ENCODE data around the gene APOL3.
"Not testable (repeated sequence)": the region's sequence is repeated elsewhere in the genome, so short reads cannot be mapped to it uniquely, and the experiment has no call there.

The APOL3 gene

GRCh38 chr22:36156515-36157419, 3.8 kb downstream of the APOL3 start:
- peak; percentile 57 to 70 for DNase-seq

GRCh38 chr22:36156119-36156514, 4.4 kb downstream of the APOL3 start:
- no peak for DNase-seq

- DNase-seq, result no peak
These were observed 4.9 kb downstream of the APOL3 start for GRCh38 chr22:36155702-36156101.

- no peak for DNase-seq
These were observed 6.1 kb downstream of the APOL3 start for GRCh38 chr22:36154423-36154945.

- DNase-seq, result no peak
These were observed 6.8 kb downstream of the APOL3 start for GRCh38 chr22:36153501-36154422.

GRCh38 chr22:36152821-36153220, 7.7 kb downstream of the APOL3 start:
- not testable (repeated sequence) for DNase-seq

- DNase-seq, result no peak
These were observed 8.5 kb downstream of the APOL3 start for GRCh38 chr22:36152088-36152487.

- no peak for DNase-seq
These were observed 9.5 kb downstream of the APOL3 start for GRCh38 chr22:36151006-36151595.

GRCh38 chr22:36149441-36149840, 11.1 kb downstream of the APOL3 start:
- peak; percentile 76 to 86 for DNase-seq

GRCh38 chr22:36148411-36148810, 12.1 kb downstream of the APOL3 start:
- no peak for DNase-seq

- no peak for DNase-seq
These were observed 13.3 kb downstream of the APOL3 start for GRCh38 chr22:36147196-36147791.

- DNase-seq, result no peak
These were observed 14.7 kb downstream of the APOL3 start for GRCh38 chr22:36145881-36146280.

GRCh38 chr22:36144886-36145541, 15.5 kb downstream of the APOL3 start:
- DNase-seq, result peak; percentile 66 to 73

- DNase-seq, result no peak
These were observed 16.6 kb downstream of the APOL3 start for GRCh38 chr22:36143956-36144355.

- DNase-seq, result no peak
These were observed 17.3 kb downstream of the APOL3 start for GRCh38 chr22:36143066-36143815.

GRCh38 chr22:36141481-36141880, 19.1 kb downstream of the APOL3 start:
- DNase-seq, result no peak

- DNase-seq, result not testable (repeated sequence)
These were observed 21.8 kb downstream of the APOL3 start for GRCh38 chr22:36138709-36139108.

GRCh38 chr22:36136988-36137387, 23.6 kb downstream of the APOL3 start:
- no peak for DNase-seq

- peak in 1 of 2 donors; percentile 22 for DNase-seq
These were observed 24.1 kb downstream of the APOL3 start for GRCh38 chr22:36136475-36136874.

- no peak for DNase-seq
These were observed 25.1 kb downstream of the APOL3 start for GRCh38 chr22:36135306-36135980.

Data from inflammatory macrophage (primary cell).